Measurements from ENCODE around the gene KLK15.

The KLK15 gene, protein sequence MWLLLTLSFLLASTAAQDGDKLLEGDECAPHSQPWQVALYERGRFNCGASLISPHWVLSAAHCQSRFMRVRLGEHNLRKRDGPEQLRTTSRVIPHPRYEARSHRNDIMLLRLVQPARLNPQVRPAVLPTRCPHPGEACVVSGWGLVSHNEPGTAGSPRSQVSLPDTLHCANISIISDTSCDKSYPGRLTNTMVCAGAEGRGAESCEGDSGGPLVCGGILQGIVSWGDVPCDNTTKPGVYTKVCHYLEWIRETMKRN

DNA sequence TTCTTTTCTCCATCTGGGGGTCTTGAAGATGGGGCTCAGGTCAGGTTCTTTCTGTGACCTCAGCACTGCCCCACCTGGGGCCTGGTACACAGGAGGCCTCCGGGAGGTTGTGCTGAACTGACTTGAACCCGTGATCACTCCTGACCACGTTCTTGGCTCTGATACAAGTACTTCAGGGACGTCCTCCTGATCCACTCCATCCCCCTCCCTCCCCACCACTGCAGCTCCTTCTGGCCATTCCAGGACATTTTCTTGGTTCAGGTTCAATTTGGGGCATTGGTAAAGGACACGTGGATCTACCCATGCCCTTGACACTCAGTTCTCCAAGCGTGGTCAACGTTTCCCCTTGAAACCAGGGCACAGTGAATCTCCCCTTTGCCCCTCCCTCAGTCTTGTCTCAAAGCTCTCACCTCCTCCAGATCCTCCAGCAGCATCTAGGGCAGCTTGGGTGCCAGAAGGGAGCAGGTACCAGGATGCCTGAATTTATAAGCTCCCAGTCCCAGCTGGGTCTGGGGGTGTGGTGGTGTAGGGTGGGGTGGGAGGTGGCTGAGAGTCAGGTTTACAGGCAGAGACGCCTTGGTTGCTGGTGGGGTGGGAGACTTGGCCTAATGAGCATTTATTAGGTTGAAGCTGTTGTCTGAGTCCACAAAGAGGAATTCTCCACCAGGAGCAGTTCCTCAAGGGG is at the start of gene KLK15:
Gene KLK15 (minus strand): TSS at position 458 of the 685 bp plus-strand sequence. CDS start 2,082 bp downstream, outside the sequence.
- no peak for DNase-seq (ENCODE audit: low read depth, low spot score)

- DNase-seq (ENCODE audit: low read depth, low spot score) = no peak
These were observed 48.8 kb upstream of the KLK15 start for GRCh38 chr19:50882188-50882587.

- DNase-seq (ENCODE audit: low read depth, low spot score) = no peak
These were observed 46.9 kb upstream of the KLK15 start for GRCh38 chr19:50880241-50880640.

GRCh38 chr19:50878851-50879250 is 45.5 kb upstream of the KLK15 start:
- no peak for DNase-seq (ENCODE audit: low read depth, low spot score)

GRCh38 chr19:50877338-50877737 is 44.0 kb upstream of the KLK15 start:
- no peak for DNase-seq (ENCODE audit: low read depth, low spot score)

DNA sequence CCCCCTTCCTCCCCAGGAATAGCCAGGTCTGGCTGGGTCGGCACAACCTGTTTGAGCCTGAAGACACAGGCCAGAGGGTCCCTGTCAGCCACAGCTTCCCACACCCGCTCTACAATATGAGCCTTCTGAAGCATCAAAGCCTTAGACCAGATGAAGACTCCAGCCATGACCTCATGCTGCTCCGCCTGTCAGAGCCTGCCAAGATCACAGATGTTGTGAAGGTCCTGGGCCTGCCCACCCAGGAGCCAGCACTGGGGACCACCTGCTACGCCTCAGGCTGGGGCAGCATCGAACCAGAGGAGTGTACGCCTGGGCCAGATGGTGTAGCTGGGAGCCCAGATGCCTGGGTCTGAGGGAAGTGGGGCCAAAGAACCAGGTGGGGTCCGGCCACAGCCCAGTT is 43.1 kb upstream of the KLK15 start:
- no peak for DNase-seq (ENCODE audit: low read depth, low spot score)

GRCh38 chr19:50875795-50876422 is 42.5 kb upstream of the KLK15 start:
- no peak for DNase-seq (ENCODE audit: low read depth, low spot score)

GRCh38 chr19:50874211-50874610 is 40.8 kb upstream of the KLK15 start:
- DNase-seq (ENCODE audit: low read depth, low spot score) = no peak

DNA sequence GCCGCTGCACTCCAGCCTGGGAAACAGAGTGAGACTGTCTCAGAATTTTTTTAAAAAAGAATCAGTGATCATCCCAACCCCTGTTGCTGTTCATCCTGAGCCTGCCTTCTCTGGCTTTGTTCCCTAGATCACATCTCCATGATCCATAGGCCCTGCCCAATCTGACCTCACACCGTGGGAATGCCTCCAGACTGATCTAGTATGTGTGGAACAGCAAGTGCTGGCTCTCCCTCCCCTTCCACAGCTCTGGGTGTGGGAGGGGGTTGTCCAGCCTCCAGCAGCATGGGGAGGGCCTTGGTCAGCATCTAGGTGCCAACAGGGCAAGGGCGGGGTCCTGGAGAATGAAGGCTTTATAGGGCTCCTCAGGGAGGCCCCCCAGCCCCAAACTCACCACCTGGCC is 39.7 kb upstream of the KLK15 start, which contains the start of gene KLK2:
Gene KLK2 (plus strand): TSS at position 384 of the 400 bp plus-strand sequence. CDS start 35 bp downstream, outside the sequence.
- DNase-seq (ENCODE audit: low read depth, low spot score) = no peak

DNA sequence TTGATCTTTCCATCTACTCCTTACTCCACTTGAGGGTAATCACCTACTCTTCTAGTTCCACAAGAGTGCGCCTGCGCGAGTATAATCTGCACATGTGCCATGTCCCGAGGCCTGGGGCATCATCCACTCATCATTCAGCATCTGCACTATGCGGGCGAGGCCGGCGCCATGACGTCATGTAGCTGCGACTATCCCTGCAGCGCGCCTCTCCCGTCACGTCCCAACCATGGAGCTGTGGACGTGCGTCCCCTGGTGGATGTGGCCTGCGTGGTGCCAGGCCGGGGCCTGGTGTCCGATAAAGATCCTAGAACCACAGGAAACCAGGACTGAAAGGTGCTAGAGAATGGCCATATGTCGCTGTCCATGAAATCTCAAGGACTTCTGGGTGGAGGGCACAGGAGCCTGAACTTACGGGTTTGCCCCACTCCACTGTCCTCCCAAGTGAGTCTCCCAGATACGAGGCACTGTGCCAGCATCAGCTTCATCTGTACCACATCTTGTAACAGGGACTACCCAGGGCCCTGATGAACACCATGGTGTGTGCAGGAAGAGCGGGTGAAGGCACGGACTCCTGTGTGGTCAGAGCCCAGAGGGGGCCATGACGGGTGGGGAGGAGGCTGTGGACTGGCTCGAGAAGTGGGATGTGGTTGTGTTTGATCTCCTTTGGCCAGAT is 37.2 kb upstream of the KLK15 start:
- DNase-seq (ENCODE audit: low read depth, low spot score) = no peak

DNA sequence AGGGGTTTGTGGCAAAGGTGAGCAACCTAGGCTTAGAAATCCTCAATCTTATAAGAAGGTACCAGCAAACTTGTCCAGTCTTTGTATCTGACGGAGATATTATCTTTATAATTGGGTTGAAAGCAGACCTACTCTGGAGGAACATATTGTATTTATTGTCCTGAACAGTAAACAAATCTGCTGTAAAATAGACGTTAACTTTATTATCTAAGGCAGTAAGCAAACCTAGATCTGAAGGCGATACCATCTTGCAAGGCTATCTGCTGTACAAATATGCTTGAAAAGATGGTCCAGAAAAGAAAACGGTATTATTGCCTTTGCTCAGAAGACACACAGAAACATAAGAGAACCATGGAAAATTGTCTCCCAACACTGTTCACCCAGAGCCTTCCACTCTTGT is 36.1 kb upstream of the KLK15 start:
- no peak for DNase-seq (ENCODE audit: low read depth, low spot score)

DNA sequence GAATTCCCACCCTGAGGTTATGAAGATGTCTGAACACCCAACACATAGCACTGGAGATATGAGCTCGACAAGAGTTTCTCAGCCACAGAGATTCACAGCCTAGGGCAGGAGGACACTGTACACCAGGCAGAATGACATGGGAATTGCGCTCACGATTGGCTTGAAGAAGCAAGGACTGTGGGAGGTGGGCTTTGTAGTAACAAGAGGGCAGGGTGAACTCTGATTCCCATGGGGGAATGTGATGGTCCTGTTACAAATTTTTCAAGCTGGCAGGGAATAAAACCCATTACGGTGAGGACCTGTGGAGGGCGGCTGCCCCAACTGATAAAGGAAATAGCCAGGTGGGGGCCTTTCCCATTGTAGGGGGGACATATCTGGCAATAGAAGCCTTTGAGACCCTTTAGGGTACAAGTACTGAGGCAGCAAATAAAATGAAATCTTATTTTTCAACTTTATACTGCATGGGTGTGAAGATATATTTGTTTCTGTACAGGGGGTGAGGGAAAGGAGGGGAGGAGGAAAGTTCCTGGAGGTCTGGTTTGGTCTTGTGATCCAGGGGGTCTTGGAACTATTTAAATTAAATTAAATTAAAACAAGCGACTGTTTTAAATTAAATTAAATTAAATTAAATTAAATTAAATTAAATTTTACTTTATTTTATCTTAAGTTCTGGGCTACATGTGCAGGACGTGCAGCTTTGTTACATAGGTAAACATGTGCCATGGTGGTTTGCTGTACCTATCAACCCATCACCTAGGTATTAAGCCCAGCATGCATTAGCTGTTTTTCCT is 28.3 kb upstream of the KLK15 start:
- no peak for DNase-seq (ENCODE audit: low read depth, low spot score)

DNA sequence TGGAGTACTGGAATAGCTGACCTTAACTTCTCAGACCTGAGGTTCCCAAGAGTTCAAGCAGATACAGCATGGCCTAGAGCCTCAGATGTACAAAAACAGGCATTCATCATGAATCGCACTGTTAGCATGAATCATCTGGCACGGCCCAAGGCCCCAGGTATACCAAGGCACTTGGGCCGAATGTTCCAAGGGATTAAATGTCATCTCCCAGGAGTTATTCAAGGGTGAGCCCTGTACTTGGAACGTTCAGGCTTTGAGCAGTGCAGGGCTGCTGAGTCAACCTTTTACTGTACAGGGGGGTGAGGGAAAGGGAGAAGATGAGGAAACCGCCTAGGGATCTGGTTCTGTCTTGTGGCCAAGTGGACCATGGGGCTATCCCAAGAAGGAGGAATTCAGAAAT is 27.6 kb upstream of the KLK15 start:
- DNase-seq (ENCODE audit: low read depth, low spot score) = no peak

DNA sequence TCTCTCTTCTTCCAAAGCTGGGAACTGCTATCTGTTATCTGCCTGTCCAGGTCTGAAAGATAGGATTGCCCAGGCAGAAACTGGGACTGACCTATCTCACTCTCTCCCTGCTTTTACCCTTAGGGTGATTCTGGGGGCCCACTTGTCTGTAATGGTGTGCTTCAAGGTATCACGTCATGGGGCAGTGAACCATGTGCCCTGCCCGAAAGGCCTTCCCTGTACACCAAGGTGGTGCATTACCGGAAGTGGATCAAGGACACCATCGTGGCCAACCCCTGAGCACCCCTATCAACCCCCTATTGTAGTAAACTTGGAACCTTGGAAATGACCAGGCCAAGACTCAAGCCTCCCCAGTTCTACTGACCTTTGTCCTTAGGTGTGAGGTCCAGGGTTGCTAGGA is 26.5 kb upstream of the KLK15 start:
- DNase-seq (ENCODE audit: low read depth, low spot score) = no peak

DNA sequence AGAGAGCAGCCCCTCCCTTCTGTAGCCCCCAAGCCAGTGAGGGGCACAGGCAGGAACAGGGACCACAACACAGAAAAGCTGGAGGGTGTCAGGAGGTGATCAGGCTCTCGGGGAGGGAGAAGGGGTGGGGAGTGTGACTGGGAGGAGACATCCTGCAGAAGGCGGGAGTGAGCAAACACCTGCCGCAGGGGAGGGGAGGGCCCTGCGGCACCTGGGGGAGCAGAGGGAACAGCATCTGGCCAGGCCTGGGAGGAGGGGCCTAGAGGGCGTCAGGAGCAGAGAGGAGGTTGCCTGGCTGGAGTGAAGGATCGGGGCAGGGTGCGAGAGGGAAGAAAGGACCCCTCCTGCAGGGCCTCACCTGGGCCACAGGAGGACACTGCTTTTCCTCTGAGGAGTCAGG is 25.5 kb upstream of the KLK15 start:
- DNase-seq (ENCODE audit: low read depth, low spot score) = no peak

DNA sequence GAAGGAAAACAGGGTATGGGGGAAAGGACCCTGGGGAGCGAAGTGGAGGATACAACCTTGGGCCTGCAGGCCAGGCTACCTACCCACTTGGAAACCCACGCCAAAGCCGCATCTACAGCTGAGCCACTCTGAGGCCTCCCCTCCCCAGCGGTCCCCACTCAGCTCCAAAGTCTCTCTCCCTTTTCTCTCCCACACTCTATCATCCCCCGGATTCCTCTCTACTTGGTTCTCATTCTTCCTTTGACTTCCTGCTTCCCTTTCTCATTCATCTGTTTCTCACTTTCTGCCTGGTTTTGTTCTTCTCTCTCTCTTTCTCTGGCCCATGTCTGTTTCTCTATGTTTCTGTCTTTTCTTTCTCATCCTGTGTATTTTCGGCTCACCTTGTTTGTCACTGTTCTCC is 24.0 kb upstream of the KLK15 start:
- DNase-seq (ENCODE audit: low read depth, low spot score) = no peak

DNA sequence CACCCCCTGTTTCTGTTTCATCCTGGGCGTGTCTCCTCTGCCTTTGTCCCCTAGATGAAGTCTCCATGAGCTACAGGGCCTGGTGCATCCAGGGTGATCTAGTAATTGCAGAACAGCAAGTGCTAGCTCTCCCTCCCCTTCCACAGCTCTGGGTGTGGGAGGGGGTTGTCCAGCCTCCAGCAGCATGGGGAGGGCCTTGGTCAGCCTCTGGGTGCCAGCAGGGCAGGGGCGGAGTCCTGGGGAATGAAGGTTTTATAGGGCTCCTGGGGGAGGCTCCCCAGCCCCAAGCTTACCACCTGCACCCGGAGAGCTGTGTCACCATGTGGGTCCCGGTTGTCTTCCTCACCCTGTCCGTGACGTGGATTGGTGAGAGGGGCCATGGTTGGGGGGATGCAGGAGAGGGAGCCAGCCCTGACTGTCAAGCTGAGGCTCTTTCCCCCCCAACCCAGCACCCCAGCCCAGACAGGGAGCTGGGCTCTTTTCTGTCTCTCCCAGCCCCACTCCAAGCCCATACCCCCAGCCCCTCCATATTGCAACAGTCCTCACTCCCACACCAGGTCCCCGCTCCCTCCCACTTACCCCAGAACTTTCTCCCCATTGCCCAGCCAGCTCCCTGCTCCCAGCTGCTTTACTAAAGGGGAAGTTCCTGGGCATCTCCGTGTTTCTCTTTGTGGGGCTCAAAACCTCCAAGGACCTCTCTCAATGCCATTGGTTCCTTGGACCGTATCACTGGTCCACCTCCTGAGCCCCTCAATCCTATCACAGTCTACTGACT is 21.4 kb upstream of the KLK15 start, which contains the start of gene KLK3:
Gene KLK3 (plus strand): TSS at position 280 of the 775 bp plus-strand sequence. CDS start 41 bp downstream, at position 321.
- DNase-seq (ENCODE audit: low read depth, low spot score) = no peak

- DNase-seq (ENCODE audit: low read depth, low spot score) = no peak
These were observed 18.2 kb upstream of the KLK15 start for GRCh38 chr19:50851620-50852019.

DNA sequence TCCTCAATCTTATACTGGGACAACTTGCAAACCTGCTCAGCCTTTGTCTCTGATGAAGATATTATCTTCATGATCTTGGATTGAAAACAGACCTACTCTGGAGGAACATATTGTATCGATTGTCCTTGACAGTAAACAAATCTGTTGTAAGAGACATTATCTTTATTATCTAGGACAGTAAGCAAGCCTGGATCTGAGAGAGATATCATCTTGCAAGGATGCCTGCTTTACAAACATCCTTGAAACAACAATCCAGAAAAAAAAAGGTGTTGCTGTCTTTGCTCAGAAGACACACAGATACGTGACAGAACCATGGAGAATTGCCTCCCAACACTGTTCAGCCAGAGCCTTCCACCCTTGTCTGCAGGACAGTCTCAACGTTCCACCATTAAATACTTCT is 17.4 kb upstream of the KLK15 start:
- DNase-seq (ENCODE audit: low read depth, low spot score) = no peak

GRCh38 chr19:50844296-50844935 is 11.0 kb upstream of the KLK15 start:
- DNase-seq (ENCODE audit: low read depth, low spot score) = no peak

All from smooth muscle cell of the brain vasculature (primary cell).